Kidney epithelial cell (primary cell): ENCODE results near the gene PADI6. TPM values are rescaled to one million over a fixed set of nuclear protein-coding genes. Genes with fewer than 3 reads are reported as not detected.

Experiments used
- DNase-seq: peaks from one replicate; pipeline ENCODE4 v3.0.0-alpha.2; 2010; ENCODE audit warnings: low read depth
- H3K27me3 ChIP-seq: 2 replicates; pipeline ENCODE4 v1.6.0; 2011; ENCODE audit warnings: low read length; ENCODE audit not compliant: control insufficient read depth, insufficient read depth
- H3K36me3 ChIP-seq: 2 replicates; pipeline ENCODE4 v1.5.1; 2011; ENCODE audit warnings: low read length; ENCODE audit not compliant: control insufficient read depth, insufficient read depth
- H3K4me3 ChIP-seq: 2 replicates; pipeline ENCODE4 v1.5.1; 2011; ENCODE audit warnings: low read depth, mild to moderate bottlenecking, control low read depth, low read length
- CTCF ChIP-seq: IDR thresholded peaks from 2 replicates; pipeline ENCODE4 v1.5.1; 2011; ENCODE audit warnings: mild to moderate bottlenecking, moderate library complexity, low read length, control low read depth, inconsistent platforms; ENCODE audit not compliant: insufficient read depth, poor library complexity, severe bottlenecking
- total RNA-seq: library from RNA; depleted of rRNA; stranded (reverse); fragments of >200 nt; gene quantifications from 2 replicates; pipeline ENCODE4 v1.2.3, GENCODE V29; 2015

PADI6 gene
- total RNA-seq, 1 donor from 2014 or later = not detected

- H3K27me3 ChIP-seq = no peaks in the 10 kb centered on the region
- no peaks in the 10 kb centered on the region for H3K36me3 ChIP-seq
- no peak for TF ChIP-seq CTCF
- H3K4me3 ChIP-seq = no peak overlapping the region
- DNase-seq = no peak
Measured at GRCh38 chr1:17422461-17422860, 50.5 kb downstream of the PADI6 start.

GRCh38 chr1:17423781-17424245 lies 51.8 kb downstream of the PADI6 start:
- no peaks in the 10 kb centered on the region for H3K36me3 ChIP-seq
- no peak for DNase-seq
- no peaks in the 10 kb centered on the region for H3K27me3 ChIP-seq
- TF ChIP-seq CTCF = no peak
- no peak overlapping the region for H3K4me3 ChIP-seq

GRCh38 chr1:17425806-17426600 lies 54.0 kb downstream of the PADI6 start:
- TF ChIP-seq CTCF = no peak
- Histone ChIP-seq H3K27me3 (no peaks in the 10 kb centered on the region), H3K36me3 (no peaks in the 10 kb centered on the region), H3K4me3 (no peak overlapping the region)
- no peak for DNase-seq

GRCh38 chr1:17427696-17428660 lies 56.0 kb downstream of the PADI6 start:
- no peak for DNase-seq
- TF ChIP-seq CTCF = no peak
- Histone ChIP-seq H3K27me3 (no peaks in the 10 kb centered on the region), H3K4me3 (no peak overlapping the region), H3K36me3 (peaks cover 1% of the 10 kb centered on the region)

- no peak for TF ChIP-seq CTCF
- Histone ChIP-seq H3K36me3 (peaks cover 4% of the 10 kb centered on the region), H3K27me3 (no peaks in the 10 kb centered on the region), H3K4me3 (no peak overlapping the region)
- DNase-seq = no peak
Measured at GRCh38 chr1:17429183-17429582, 57.2 kb downstream of the PADI6 start.
